Activated T-cell treated with anti-CD3 and anti-CD28 coated beads, Interleukin-2, amount 50 U/mL, for 4 hours (primary cell): ENCODE measurements around the gene SOHLH1. TPM values are rescaled to one million over a fixed set of nuclear protein-coding genes. Genes with fewer than 3 reads are reported as not detected.
"Not testable (repeated sequence)": the region's sequence is repeated elsewhere in the genome, so short reads cannot be mapped to it uniquely, and the experiment has no call there.

Source experiments
- ATAC-seq, 2 donors: fragments of 200-7000 bp; cut with Tn5 transposase; one replicate each; pipeline ENCODE4 v1.10.0; 2021
- DNase-seq: peaks from one replicate; pipeline ENCODE4 v3.0.0-alpha.2; 2020
- H3K27me3 Mint-ChIP-seq: one replicate; pipeline ENCODE4 v1.8.0; 2021; ENCODE audit warnings: low read depth, mixed read lengths
- H3K36me3 Mint-ChIP-seq: one replicate; pipeline ENCODE4 v1.8.0; 2022; ENCODE audit warnings: mixed read lengths; ENCODE audit not compliant: insufficient read depth
- H3K4me1 Mint-ChIP-seq: one replicate; pipeline ENCODE4 v1.8.0; 2021; ENCODE audit warnings: low read depth, mixed read lengths
- H3K4me3 Mint-ChIP-seq: one replicate; pipeline ENCODE4 v1.8.0; 2021; ENCODE audit warnings: mild to moderate bottlenecking, moderate library complexity, mixed read lengths
- H3K9me3 Mint-ChIP-seq: one replicate; pipeline ENCODE4 v1.8.0; 2021; ENCODE audit warnings: mixed read lengths
- total RNA-seq, 3 donors: library from RNA; stranded (reverse); gene quantifications; one replicate each; pipeline ENCODE4 v1.2.1, GENCODE V29; 2021

SOHLH1 gene
- total RNA-seq, 3 donors from 2014 or later = not detected

- DNase-seq = no peak
- no peaks in the 10 kb centered on the region for H3K9me3 Mint-ChIP-seq
- no peaks in the 10 kb centered on the region for H3K4me1 Mint-ChIP-seq
- no peaks in the 10 kb centered on the region for H3K36me3 Mint-ChIP-seq
- no peak for ATAC-seq
- no peak overlapping the region for H3K4me3 Mint-ChIP-seq
- H3K27me3 Mint-ChIP-seq = peaks cover 11% of the 10 kb centered on the region
Observed at GRCh38 chr9:135689011-135689410, 10.3 kb downstream of the SOHLH1 start.

DNA sequence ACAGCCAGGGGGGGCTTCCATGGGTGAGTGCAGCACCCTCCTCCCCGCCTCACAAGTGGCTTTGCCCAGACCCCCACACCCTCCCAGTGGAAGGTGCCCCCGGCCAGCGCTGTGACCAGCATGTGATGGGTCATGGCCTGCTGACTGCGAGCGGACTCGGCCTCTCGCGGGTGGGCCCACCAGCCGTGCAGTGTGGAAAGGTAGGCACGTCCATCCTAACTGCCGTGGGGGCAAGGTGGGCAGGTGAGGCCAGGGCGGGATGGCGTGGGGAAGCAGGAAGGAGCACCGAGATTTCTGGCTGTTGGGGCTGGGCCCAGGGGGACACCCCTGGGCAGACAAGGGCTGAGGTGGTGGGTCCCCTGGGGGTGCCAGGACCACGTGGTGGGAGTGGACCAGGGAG lies 12.1 kb downstream of the SOHLH1 start:
- Mint-ChIP-seq H3K9me3 (no peaks in the 10 kb centered on the region), H3K4me1 (no peaks in the 10 kb centered on the region), H3K36me3 (no peaks in the 10 kb centered on the region), H3K27me3 (peaks cover 10% of the 10 kb centered on the region), H3K4me3 (no peak overlapping the region)
- DNase-seq (no peak), ATAC-seq (no peak)

- Mint-ChIP-seq H3K4me1 (no peaks in the 10 kb centered on the region), H3K4me3 (no peak overlapping the region), H3K36me3 (no peaks in the 10 kb centered on the region), H3K9me3 (no peaks in the 10 kb centered on the region), H3K27me3 (peaks cover 12% of the 10 kb centered on the region)
- ATAC-seq = no peak
- no peak for DNase-seq
Observed at GRCh38 chr9:135684691-135685090, 14.6 kb downstream of the SOHLH1 start.

DNA sequence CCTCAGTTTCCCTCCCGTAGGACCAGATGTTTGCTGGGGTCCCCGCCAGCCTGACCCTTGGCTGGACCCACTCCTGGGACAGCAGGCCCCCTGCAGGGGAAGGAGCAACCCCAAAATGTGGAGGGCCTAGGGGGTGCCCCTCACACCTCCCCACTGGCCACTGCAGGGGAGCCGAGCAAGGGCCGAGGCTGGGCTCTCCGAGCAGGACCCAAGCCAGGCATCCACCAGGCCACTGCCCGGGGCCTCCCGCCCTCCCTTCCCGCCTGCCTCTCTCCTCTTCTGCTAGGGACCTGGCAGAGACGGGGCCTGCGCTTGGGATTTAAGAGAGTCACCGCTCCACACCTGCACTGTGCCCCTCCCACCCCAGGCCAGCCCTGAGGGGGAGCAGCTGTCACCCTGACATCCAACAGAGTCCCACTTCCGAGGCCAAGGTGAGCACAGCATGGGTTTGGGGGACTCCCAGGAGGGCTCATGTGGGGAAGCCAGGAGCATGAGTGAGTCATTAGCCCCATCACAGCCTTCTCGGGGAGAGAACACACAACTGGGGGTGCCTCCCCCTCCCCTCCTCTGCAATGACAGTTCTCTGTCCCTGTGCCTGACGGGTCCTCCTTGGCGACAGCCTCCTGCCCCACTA lies 15.8 kb downstream of the SOHLH1 start:
- ATAC-seq (no peak), DNase-seq (no peak)
- H3K36me3 Mint-ChIP-seq = no peaks in the 10 kb centered on the region
- H3K4me3 Mint-ChIP-seq = no peak overlapping the region
- H3K9me3 Mint-ChIP-seq = no peaks in the 10 kb centered on the region
- peaks cover 12% of the 10 kb centered on the region for H3K27me3 Mint-ChIP-seq
- no peaks in the 10 kb centered on the region for H3K4me1 Mint-ChIP-seq

DNA sequence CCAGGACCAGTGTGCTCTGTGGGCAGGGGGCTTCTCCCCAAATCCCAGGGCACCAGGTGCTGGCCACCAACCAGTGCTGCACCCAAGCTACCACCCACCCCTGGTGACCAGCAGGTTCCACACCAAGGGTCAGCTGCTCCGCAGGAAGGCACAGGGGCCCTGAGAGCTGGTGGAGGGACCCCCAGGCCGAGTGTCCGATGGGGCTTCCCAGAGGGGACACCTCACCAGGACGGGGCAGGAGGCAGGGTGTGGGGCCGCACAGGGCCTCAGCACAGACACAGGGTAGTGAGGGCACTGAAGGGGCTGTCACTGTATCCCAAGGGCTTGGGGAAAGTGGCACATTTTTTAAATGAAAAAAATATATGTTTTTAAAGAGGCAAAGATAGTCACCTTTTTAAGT lies 18.1 kb downstream of the SOHLH1 start:
- Mint-ChIP-seq H3K27me3 (peaks cover 10% of the 10 kb centered on the region), H3K9me3 (no peaks in the 10 kb centered on the region), H3K36me3 (no peaks in the 10 kb centered on the region), H3K4me1 (no peaks in the 10 kb centered on the region), H3K4me3 (no peak overlapping the region)
- ATAC-seq (no peak), DNase-seq (no peak)

DNA sequence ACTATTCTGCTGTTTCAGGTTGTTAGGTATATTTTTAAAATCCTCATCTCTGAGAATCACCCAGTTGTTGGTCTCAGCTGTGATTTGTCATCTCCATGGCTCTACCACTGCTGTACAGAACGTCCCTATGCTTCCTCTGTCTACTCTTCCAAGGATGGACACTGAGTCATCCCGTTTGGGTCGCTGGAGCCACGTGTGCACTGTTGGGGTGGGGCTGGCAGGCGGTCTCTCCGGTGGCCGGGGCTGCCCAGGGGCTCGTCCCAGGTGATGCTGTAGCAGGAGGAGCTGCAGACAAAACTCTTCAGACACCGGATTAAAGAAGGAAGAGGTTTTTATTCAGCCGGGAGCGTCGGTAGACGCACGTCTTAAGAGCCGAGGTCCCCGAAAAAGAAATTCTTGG lies 19.2 kb downstream of the SOHLH1 start:
- H3K9me3 Mint-ChIP-seq = no peaks in the 10 kb centered on the region
- no peaks in the 10 kb centered on the region for H3K36me3 Mint-ChIP-seq
- H3K4me1 Mint-ChIP-seq = no peaks in the 10 kb centered on the region
- peaks cover 10% of the 10 kb centered on the region for H3K27me3 Mint-ChIP-seq
- ATAC-seq (no peak), DNase-seq (no peak)
- H3K4me3 Mint-ChIP-seq = no peak overlapping the region

GRCh38 chr9:135678236-135679017 lies 20.9 kb downstream of the SOHLH1 start:
- DNase-seq = no peak
- no peaks in the 10 kb centered on the region for H3K36me3 Mint-ChIP-seq
- ATAC-seq = peak in 1 of 2 donors; percentile 23
- no peak overlapping the region for H3K4me3 Mint-ChIP-seq
- H3K9me3 Mint-ChIP-seq = no peaks in the 10 kb centered on the region
- peaks cover 4% of the 10 kb centered on the region for H3K27me3 Mint-ChIP-seq
- no peaks in the 10 kb centered on the region for H3K4me1 Mint-ChIP-seq

DNA sequence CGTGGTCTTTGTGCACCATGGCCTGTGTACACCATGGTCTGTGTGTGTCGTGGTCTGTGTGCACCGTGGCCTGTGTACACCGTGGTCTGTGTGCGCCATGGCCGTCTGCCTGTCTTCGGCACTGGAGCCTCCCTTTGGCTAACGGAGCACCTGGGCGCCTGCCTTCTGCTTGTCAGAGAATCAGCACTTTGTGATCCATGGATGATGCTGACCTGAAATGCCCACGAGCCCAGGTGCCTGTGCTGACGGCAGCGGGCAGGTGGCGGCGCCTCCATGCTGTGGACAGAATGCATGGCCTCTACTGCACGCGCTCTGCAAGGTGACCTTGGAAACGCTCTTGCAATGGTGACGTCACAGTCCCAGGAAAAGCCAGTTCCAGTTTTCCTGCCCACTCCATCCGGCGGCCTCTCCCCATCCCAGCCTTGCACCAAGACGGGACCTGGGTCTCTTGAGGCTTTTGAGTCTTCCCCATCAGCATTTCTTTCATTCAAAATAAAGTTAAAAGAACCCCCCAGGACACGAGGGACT lies 21.6 kb downstream of the SOHLH1 start:
- H3K27me3 Mint-ChIP-seq = peaks cover 4% of the 10 kb centered on the region

DNA sequence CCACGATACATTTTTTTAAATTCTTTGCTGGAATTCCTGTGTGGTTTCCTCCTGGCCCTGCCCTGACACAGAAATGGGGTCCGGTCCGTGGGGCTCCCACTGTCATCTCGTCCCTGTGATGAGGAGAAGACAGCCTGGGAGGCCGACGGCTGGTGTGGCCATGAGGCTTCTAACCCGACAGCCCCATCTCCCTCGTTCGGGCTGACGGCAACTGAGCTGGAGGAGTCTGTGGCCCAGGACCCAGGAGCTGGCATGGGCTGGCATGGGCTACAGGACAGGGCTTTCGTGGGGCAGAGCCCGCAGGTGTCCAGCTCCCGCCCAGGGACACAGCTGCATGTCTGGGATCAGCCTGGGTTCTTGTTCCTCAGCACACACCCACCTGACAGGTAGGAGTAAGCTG lies 22.4 kb downstream of the SOHLH1 start:
- no peak overlapping the region for H3K4me3 Mint-ChIP-seq
- no peaks in the 10 kb centered on the region for H3K9me3 Mint-ChIP-seq
- ATAC-seq (no peak), DNase-seq (no peak)
- H3K27me3 Mint-ChIP-seq = peaks cover 2% of the 10 kb centered on the region
- H3K36me3 Mint-ChIP-seq = no peaks in the 10 kb centered on the region
- no peaks in the 10 kb centered on the region for H3K4me1 Mint-ChIP-seq

More for the DNA sequence above, 21.6 kb downstream of the SOHLH1 start:
- Mint-ChIP-seq H3K36me3 (no peaks in the 10 kb centered on the region), H3K4me1 (no peaks in the 10 kb centered on the region), H3K9me3 (no peaks in the 10 kb centered on the region), H3K4me3 (no peak overlapping the region)
- no peak for DNase-seq
- peak in 1 of 2 donors; percentile 14 for ATAC-seq

DNA sequence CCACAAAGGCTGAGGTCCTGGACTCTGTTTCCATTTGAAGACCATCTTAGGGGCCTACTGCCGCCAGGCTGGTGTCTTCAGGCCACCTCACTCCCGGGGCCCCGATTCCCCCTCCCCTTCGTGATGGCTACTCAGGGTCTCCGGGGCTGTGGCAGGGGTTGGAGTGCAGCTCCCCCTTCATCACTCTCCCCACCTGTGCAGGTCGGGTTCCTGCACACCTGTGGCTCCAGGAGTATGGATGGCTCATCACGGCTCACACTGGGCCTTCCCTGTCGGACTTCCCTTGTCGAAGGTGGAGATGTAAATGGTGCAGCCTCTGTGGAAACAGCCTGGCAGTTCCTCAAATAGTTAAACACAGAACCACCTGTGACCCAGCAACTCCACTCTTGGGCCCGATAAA lies 24.3 kb downstream of the SOHLH1 start:
- no peak for ATAC-seq

GRCh38 chr9:135673941-135674340 lies 25.3 kb downstream of the SOHLH1 start:
- H3K4me1 Mint-ChIP-seq = no peaks in the 10 kb centered on the region
- H3K36me3 Mint-ChIP-seq = no peaks in the 10 kb centered on the region
- ATAC-seq (no peak), DNase-seq (no peak)
- H3K9me3 Mint-ChIP-seq = no peaks in the 10 kb centered on the region
- no peak overlapping the region for H3K4me3 Mint-ChIP-seq
- H3K27me3 Mint-ChIP-seq = peaks cover 2% of the 10 kb centered on the region

More for the DNA sequence above, 24.3 kb downstream of the SOHLH1 start:
- Mint-ChIP-seq H3K9me3 (no peaks in the 10 kb centered on the region), H3K4me3 (no peak overlapping the region), H3K27me3 (peaks cover 2% of the 10 kb centered on the region), H3K4me1 (no peaks in the 10 kb centered on the region), H3K36me3 (no peaks in the 10 kb centered on the region)
- no peak for DNase-seq

DNA sequence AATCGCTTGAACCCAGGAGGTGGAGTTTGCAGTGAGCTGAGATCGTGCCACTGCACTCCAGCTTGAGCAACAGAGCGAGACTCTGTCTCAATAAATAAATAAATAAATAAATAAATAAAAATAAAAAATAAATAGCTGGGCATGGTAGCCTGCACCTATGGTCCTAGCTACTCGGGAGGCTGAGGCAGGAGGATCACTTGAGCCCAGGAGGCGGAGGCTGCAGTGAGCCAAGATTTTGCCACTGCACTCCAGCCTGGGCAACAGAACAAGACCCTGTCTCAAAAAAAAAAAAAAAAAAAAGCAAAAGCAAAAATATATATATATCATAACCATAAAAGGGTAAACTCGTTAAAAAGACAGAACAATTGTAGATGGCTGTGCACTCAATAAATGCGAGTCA lies 26.5 kb downstream of the SOHLH1 start:
- not testable (repeated sequence) for DNase-seq, ATAC-seq, H3K36me3 Mint-ChIP-seq, H3K4me1 Mint-ChIP-seq, H3K27me3 Mint-ChIP-seq, H3K9me3 Mint-ChIP-seq, H3K4me3 Mint-ChIP-seq

GRCh38 chr9:135671591-135672041 lies 27.7 kb downstream of the SOHLH1 start:
- Mint-ChIP-seq H3K36me3 (no peaks in the 10 kb centered on the region), H3K4me1 (no peaks in the 10 kb centered on the region), H3K27me3 (peaks cover 2% of the 10 kb centered on the region), H3K4me3 (no peak overlapping the region), H3K9me3 (no peaks in the 10 kb centered on the region)
- DNase-seq (no peak), ATAC-seq (no peak)

DNA sequence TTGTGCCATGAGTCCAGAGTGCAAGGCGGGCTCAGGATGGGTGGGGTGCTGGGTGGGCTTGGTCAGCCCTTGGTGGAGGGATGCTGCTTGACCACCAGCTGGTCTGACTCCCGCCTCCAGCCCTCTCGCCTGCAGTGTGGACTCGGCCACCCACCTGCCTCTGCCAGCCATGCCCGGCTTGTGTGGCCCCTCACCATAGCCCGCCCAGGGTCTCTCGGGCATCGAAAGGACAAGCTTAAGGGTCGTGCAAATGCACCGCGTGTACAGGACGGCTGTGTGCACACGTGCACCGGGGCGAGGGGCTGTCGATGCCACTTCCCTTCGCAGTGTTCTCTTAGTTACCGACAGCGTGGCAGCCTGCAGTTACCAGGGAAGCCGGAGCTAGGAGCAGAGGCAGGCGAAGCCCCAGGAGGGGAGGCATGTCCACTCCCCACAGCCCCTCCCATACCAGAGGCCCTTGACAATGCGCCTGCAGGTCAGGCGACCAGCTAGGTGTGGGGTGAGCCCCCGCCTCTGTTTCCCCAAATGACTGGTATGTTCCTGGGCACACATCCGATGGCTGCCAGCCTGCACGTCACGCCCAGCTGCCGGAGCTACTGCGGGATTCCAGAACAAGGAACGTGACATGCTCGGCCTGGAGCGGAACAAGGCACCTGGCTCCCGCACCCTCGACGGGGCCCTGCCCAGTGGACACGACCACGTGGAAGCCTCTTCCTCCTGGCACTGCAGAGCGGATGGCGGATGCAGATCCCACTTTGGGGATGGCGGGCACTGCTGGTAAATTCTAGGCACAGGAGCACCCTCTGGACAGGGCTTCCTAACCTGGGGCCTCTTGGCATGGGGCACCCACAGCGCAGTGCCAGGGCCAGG lies 28.3 kb downstream of the SOHLH1 start:
- no peaks in the 10 kb centered on the region for H3K36me3 Mint-ChIP-seq

More for the DNA sequence above, 28.3 kb downstream of the SOHLH1 start:
- Mint-ChIP-seq H3K27me3 (peaks cover 2% of the 10 kb centered on the region), H3K9me3 (no peaks in the 10 kb centered on the region), H3K4me3 (no peak overlapping the region), H3K4me1 (no peaks in the 10 kb centered on the region)
- DNase-seq = no peak
- ATAC-seq = no peak
